ENCODE data around the gene PSMG2.

PSMG2 gene

GRCh38 chr18:12702221-12703095 is at the start of gene PSMG2, which contains the start of gene CEP76:
Gene PSMG2, plus strand, starts transcription at chr18:12703042. Its CDS starts 66 bp downstream, at chr18:12703108.
Gene CEP76, minus strand, starts transcription at chr18:12702723. Its CDS starts 175 bp downstream, at chr18:12702548.
- DNase-seq (ENCODE audit: low read depth), result peak; percentile 65

GRCh38 chr18:12654971-12655370 is 47.9 kb upstream of the PSMG2 start:
- DNase-seq (ENCODE audit: low read depth), result no peak

GRCh38 chr18:12656605-12656937 is 46.3 kb upstream of the PSMG2 start:
- DNase-seq (ENCODE audit: low read depth), result no peak

GRCh38 chr18:12656938-12657683 is 45.7 kb upstream of the PSMG2 start:
- no peak for DNase-seq (ENCODE audit: low read depth)

- no peak for DNase-seq (ENCODE audit: low read depth)
Measured at GRCh38 chr18:12657684-12658425, 45.0 kb upstream of the PSMG2 start, which contains the start of gene SPIRE1. Gene SPIRE1, minus strand, starts transcription at chr18:12658107. Its CDS starts 241 bp downstream, at chr18:12657866.

- no peak for DNase-seq (ENCODE audit: low read depth)
Measured at GRCh38 chr18:12658426-12659138, 44.3 kb upstream of the PSMG2 start.

- DNase-seq (ENCODE audit: low read depth), result no peak
Measured at GRCh38 chr18:12659904-12660605, 42.8 kb upstream of the PSMG2 start.

- DNase-seq (ENCODE audit: low read depth), result no peak
Measured at GRCh38 chr18:12668041-12668440, 34.8 kb upstream of the PSMG2 start.

- no peak for DNase-seq (ENCODE audit: low read depth)
Measured at GRCh38 chr18:12679183-12679786, 23.6 kb upstream of the PSMG2 start.

- no peak for DNase-seq (ENCODE audit: low read depth)
Measured at GRCh38 chr18:12686100-12686499, 16.7 kb upstream of the PSMG2 start.

GRCh38 chr18:12689256-12689850 is 13.5 kb upstream of the PSMG2 start:
- no peak for DNase-seq (ENCODE audit: low read depth)

GRCh38 chr18:12692206-12692605 is 10.6 kb upstream of the PSMG2 start:
- DNase-seq (ENCODE audit: low read depth), result no peak

- DNase-seq (ENCODE audit: low read depth), result no peak
Measured at GRCh38 chr18:12694032-12694431, 8.8 kb upstream of the PSMG2 start.

- no peak for DNase-seq (ENCODE audit: low read depth)
Measured at GRCh38 chr18:12699747-12700146, 3.1 kb upstream of the PSMG2 start.

- DNase-seq (ENCODE audit: low read depth), result no peak
Measured at GRCh38 chr18:12701161-12701560, 1.7 kb upstream of the PSMG2 start.

GRCh38 chr18:12703096-12703567 is 290 bp downstream of the PSMG2 start:
- no peak for DNase-seq (ENCODE audit: low read depth)

GRCh38 chr18:12703664-12704063 is 822 bp downstream of the PSMG2 start:
- DNase-seq (ENCODE audit: low read depth), result no peak

- no peak for DNase-seq (ENCODE audit: low read depth)
Measured at GRCh38 chr18:12711446-12711845, 8.6 kb downstream of the PSMG2 start.

- no peak for DNase-seq (ENCODE audit: low read depth)
Measured at GRCh38 chr18:12721495-12722275, 18.8 kb downstream of the PSMG2 start.

Data from stimulated activated CD8-positive, alpha-beta memory T cell treated with anti-CD3 and anti-CD28 coated beads, Interleukin-15, amount 100 ng/mL, for 24 hours (primary cell).